GM23338 (cell line): ENCODE results near the gene FBXO9. TPM values are rescaled to one million over a fixed set of nuclear protein-coding genes. Genes with fewer than 3 reads are reported as not detected.

ENCODE experiments used
- ATAC-seq: fragments of 200-7000 bp; cut with Tn5 transposase; 3 replicates; pipeline ENCODE4 v1.9.1; 2020
- DNase-seq: peaks from one replicate; pipeline ENCODE4 v3.0.0-alpha.2; 2015; ENCODE audit warnings: low spot score
- H2AFZ ChIP-seq: fragments of 200-600 bp; sonication (generic); 2 replicates; pipeline ENCODE4 v1.8.0; 2016; ENCODE audit warnings: antibody characterized with exemption, mild to moderate bottlenecking, moderate library complexity
- H3F3A ChIP-seq: fragments of 200-600 bp; sonication (generic); replicated peaks from 2 replicates; pipeline ENCODE4 v1.8.0; 2017; ENCODE audit warnings: antibody characterized with exemption, mixed run types, low read depth
- H3K27ac ChIP-seq: fragments of 200-600 bp; sonication (generic); 2 replicates; pipeline ENCODE4 v1.6.1; 2016; ENCODE audit warnings: low read depth
- H3K27me3 ChIP-seq: fragments of 200-600 bp; sonication (generic); 2 replicates; pipeline ENCODE4 v1.8.0; 2016; ENCODE audit warnings: mild to moderate bottlenecking, mixed run types, moderate library complexity; ENCODE audit not compliant: insufficient read depth
- H3K36me3 ChIP-seq: fragments of 200-600 bp; sonication (generic); 2 replicates; pipeline ENCODE4 v1.8.0; 2016; ENCODE audit warnings: mild to moderate bottlenecking; ENCODE audit not compliant: insufficient read depth
- H3K4me1 ChIP-seq: fragments of 200-600 bp; sonication (generic); 2 replicates; pipeline ENCODE4 v1.8.0; 2016; ENCODE audit warnings: mild to moderate bottlenecking, moderate library complexity; ENCODE audit not compliant: insufficient read depth
- H3K4me2 ChIP-seq: fragments of 200-600 bp; sonication (generic); 2 replicates; pipeline ENCODE4 v1.7.1; 2017; ENCODE audit warnings: mixed run types
- H3K4me3 ChIP-seq: fragments of 200-600 bp; sonication (generic); 2 replicates; pipeline ENCODE4 v1.6.1; 2016; ENCODE audit warnings: mixed run types
- H3K79me2 ChIP-seq: fragments of 200-600 bp; sonication (generic); replicated peaks from 2 replicates; pipeline ENCODE4 v1.8.0; 2017; ENCODE audit warnings: mild to moderate bottlenecking; ENCODE audit not compliant: insufficient read depth
- H3K9me2 ChIP-seq: fragments of 200-600 bp; sonication (generic); 2 replicates; pipeline ENCODE4 v1.8.0; 2017; ENCODE audit not compliant: insufficient read depth
- H4K20me1 ChIP-seq: fragments of 200-600 bp; sonication (generic); replicated peaks from 2 replicates; pipeline ENCODE4 v1.8.0; 2017; ENCODE audit warnings: mild to moderate bottlenecking; ENCODE audit not compliant: insufficient read depth
- H3K27ac Mint-ChIP-seq: 2 replicates; pipeline ENCODE4 v1.8.0; 2020; ENCODE audit warnings: inconsistent platforms, mild to moderate bottlenecking, moderate library complexity, mixed read lengths
- H3K27me3 Mint-ChIP-seq: 3 replicates; pipeline ENCODE4 v1.8.0; 2022; ENCODE audit warnings: low read depth, mild to moderate bottlenecking, moderate library complexity, mixed read lengths, inconsistent platforms; ENCODE audit not compliant: insufficient read depth, poor library complexity
- H3K36me3 Mint-ChIP-seq: 3 replicates; pipeline ENCODE4 v1.8.0; 2021; ENCODE audit warnings: low read depth, mild to moderate bottlenecking, inconsistent platforms, moderate library complexity, mixed read lengths
- H3K4me1 Mint-ChIP-seq: 3 replicates; pipeline ENCODE4 v1.8.0; 2020; ENCODE audit warnings: mild to moderate bottlenecking, inconsistent platforms, mixed read lengths
- H3K4me3 Mint-ChIP-seq: 3 replicates; pipeline ENCODE4 v1.8.0; 2021; ENCODE audit warnings: moderate library complexity, mild to moderate bottlenecking, inconsistent platforms, mixed read lengths
- H3K9me3 Mint-ChIP-seq: 3 replicates; pipeline ENCODE4 v1.8.0; 2020; ENCODE audit warnings: moderate library complexity, mild to moderate bottlenecking, inconsistent platforms, mixed read lengths
- CTCF ChIP-seq, 2 experiments: fragments of 200-600 bp in 1 of 2; sonication (generic) in 1 of 2; conservative IDR thresholded peaks; 2 replicates each; pipeline versions ENCODE4 v1.5.1 to v1.6.1; 2016 to 2017; ENCODE audit warnings: antibody characterized with exemption in 2 of 2, low read depth in 2 of 2, mild to moderate bottlenecking in 2 of 2, moderate library complexity in 1 of 2
- ETS1 ChIP-seq: IDR thresholded peaks from 2 replicates; pipeline ENCODE4 v1.6.1; 2016; ENCODE audit warnings: antibody characterized with exemption
- EZH2phosphoT487 ChIP-seq: fragments of 200-600 bp; sonication (generic); IDR thresholded peaks from one replicate; pipeline ENCODE4 v1.8.1; 2018; ENCODE audit warnings: antibody characterized with exemption; ENCODE audit not compliant: unreplicated experiment
- NANOG ChIP-seq: IDR thresholded peaks from 2 replicates; pipeline ENCODE4 v1.6.1; 2016; ENCODE audit warnings: antibody characterized with exemption, borderline replicate concordance
- ZNF114 ChIP-seq: fragments of 250-450 bp; sonication (Bioruptor Pico); IDR thresholded peaks from 2 replicates; pipeline ENCODE4 v1.5.0; 2020; ENCODE audit warnings: mild to moderate bottlenecking, moderate library complexity
- polyA plus RNA-seq: library from polyadenylated mRNA; unstranded; fragments of >200 nt; fragmentation: Nextera tagmentation; extraction: Ambion mirVana; gene quantifications from 2 replicates; pipeline ENCODE4 v1.2.1, GENCODE V29; 2016
- total RNA-seq: library from RNA; depleted of rRNA; stranded (reverse); fragments of >200 nt; shearing (Covaris generic); gene quantifications from 2 replicates; pipeline ENCODE4 v1.2.3, GENCODE V29; 2014
- TF ChIP-seq, protein P1 (sequence below): IDR thresholded peaks from one replicate; pipeline ENCODE4 v1.6.1; 2018; ENCODE audit warnings: antibody characterized with exemption; ENCODE audit not compliant: unreplicated experiment
- TF ChIP-seq, protein P2 (sequence below): fragments of 250-450 bp; sonication (Bioruptor Pico); IDR thresholded peaks from 2 replicates; pipeline ENCODE4 v1.5.0; 2020; ENCODE audit warnings: mild to moderate bottlenecking, moderate library complexity

The FBXO9 gene
- total and polyA plus RNA-seq, 2 experiments from 2014 or later = 29.8 to 32.8 TPM

DNA sequence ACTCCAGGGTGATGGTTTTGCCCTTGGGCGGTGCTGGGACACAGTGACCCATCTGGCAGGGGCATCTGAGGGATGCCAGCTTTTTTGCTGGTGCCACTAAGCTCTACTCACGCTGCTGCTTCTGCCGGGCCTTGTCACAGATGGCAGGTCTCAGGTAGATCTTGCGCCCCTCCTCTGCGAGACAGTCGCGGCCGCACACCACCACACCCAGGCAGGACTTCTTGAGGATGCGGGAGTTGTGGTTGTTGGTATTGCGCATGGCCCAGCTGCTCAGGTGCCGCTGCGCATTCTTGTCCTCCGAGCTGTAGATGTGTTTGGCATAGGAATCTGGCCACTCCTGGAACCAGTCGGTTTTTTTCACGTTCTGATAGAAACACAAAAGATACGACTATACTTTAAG is 68.8 kb downstream of the FBXO9 start:
- Histone ChIP-seq H3K9me2 (no peaks in the 10 kb centered on the region), H4K20me1 (no peaks in the 10 kb centered on the region), H3K4me2 (no peak overlapping the region), H3F3A (no peaks in the 10 kb centered on the region), H3K27me3 (no peaks in the 10 kb centered on the region), H3K4me3 (no peak overlapping the region), H2AFZ (no peak overlapping the region), H3K79me2 (no peaks in the 10 kb centered on the region), H3K36me3 (no peaks in the 10 kb centered on the region), H3K4me1 (no peaks in the 10 kb centered on the region), H3K27ac (no peak overlapping the region)
- peaks cover 4% of the 10 kb centered on the region for H3K27me3 Mint-ChIP-seq
- DNase-seq (no peak), ATAC-seq (no peak)
- H3K4me1 Mint-ChIP-seq = no peaks in the 10 kb centered on the region
- H3K27ac Mint-ChIP-seq = no peak overlapping the region
- no peaks in the 10 kb centered on the region for H3K9me3 Mint-ChIP-seq
- H3K4me3 Mint-ChIP-seq = no peak overlapping the region
- no peaks in the 10 kb centered on the region for H3K36me3 Mint-ChIP-seq
- TF ChIP-seq ZNF114 (CRISPR knock-in tag) = no peak
- TF ChIP-seq, protein P1, sequence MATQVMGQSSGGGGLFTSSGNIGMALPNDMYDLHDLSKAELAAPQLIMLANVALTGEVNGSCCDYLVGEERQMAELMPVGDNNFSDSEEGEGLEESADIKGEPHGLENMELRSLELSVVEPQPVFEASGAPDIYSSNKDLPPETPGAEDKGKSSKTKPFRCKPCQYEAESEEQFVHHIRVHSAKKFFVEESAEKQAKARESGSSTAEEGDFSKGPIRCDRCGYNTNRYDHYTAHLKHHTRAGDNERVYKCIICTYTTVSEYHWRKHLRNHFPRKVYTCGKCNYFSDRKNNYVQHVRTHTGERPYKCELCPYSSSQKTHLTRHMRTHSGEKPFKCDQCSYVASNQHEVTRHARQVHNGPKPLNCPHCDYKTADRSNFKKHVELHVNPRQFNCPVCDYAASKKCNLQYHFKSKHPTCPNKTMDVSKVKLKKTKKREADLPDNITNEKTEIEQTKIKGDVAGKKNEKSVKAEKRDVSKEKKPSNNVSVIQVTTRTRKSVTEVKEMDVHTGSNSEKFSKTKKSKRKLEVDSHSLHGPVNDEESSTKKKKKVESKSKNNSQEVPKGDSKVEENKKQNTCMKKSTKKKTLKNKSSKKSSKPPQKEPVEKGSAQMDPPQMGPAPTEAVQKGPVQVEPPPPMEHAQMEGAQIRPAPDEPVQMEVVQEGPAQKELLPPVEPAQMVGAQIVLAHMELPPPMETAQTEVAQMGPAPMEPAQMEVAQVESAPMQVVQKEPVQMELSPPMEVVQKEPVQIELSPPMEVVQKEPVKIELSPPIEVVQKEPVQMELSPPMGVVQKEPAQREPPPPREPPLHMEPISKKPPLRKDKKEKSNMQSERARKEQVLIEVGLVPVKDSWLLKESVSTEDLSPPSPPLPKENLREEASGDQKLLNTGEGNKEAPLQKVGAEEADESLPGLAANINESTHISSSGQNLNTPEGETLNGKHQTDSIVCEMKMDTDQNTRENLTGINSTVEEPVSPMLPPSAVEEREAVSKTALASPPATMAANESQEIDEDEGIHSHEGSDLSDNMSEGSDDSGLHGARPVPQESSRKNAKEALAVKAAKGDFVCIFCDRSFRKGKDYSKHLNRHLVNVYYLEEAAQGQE = no peak
- no peak for TF ChIP-seq EZH2phosphoT487
- no peak for TF ChIP-seq ETS1
- TF ChIP-seq NANOG = no peak

DNA sequence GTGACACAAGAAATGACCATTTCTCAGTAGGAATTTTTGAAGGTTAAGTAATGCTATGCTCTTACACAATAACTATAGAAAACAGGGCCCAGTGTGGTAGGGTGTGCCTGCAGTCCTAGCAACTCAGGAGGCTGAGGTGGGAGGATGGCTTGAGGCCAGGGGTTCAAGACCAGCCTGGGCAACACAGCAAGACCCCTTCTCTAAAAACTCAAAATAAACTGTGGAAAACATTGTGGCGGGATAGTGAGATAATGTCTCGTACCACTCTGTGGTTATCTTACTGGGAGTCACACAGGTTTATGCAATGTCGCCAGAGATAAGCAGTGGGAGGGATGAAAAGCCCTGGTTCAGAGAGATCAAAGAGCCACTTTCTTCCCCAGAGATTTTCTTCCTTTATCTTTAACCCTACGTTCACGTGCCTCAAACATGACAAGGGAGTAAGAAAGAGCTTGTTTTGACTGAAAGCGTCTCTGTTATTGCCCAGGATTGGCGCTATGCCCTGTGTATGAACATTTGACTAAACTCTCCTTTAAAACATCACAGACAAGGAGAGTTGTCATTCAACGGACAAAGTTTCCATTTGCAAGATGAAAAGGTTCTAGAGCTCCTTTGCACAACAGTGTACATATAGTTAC is 69.5 kb downstream of the FBXO9 start:
- Histone ChIP-seq H4K20me1 (no peaks in the 10 kb centered on the region), H3K27ac (no peak overlapping the region), H2AFZ (no peak overlapping the region), H3F3A (no peaks in the 10 kb centered on the region), H3K79me2 (no peaks in the 10 kb centered on the region), H3K4me2 (no peak overlapping the region), H3K27me3 (no peaks in the 10 kb centered on the region), H3K36me3 (no peaks in the 10 kb centered on the region), H3K4me1 (no peaks in the 10 kb centered on the region), H3K9me2 (no peaks in the 10 kb centered on the region), H3K4me3 (no peak overlapping the region)
- Mint-ChIP-seq H3K4me3 (no peak overlapping the region), H3K4me1 (no peaks in the 10 kb centered on the region), H3K36me3 (no peaks in the 10 kb centered on the region), H3K27ac (no peak overlapping the region), H3K9me3 (no peaks in the 10 kb centered on the region), H3K27me3 (peaks cover 4% of the 10 kb centered on the region)
- DNase-seq (no peak), ATAC-seq (no peak)
- no peak for TF ChIP-seq CTCF (conservative IDR thresholded peaks at IDR 0.05; ENCODE audit: low read depth in 2 of 2)
- no peak for TF ChIP-seq NANOG
- TF ChIP-seq, protein P2, sequence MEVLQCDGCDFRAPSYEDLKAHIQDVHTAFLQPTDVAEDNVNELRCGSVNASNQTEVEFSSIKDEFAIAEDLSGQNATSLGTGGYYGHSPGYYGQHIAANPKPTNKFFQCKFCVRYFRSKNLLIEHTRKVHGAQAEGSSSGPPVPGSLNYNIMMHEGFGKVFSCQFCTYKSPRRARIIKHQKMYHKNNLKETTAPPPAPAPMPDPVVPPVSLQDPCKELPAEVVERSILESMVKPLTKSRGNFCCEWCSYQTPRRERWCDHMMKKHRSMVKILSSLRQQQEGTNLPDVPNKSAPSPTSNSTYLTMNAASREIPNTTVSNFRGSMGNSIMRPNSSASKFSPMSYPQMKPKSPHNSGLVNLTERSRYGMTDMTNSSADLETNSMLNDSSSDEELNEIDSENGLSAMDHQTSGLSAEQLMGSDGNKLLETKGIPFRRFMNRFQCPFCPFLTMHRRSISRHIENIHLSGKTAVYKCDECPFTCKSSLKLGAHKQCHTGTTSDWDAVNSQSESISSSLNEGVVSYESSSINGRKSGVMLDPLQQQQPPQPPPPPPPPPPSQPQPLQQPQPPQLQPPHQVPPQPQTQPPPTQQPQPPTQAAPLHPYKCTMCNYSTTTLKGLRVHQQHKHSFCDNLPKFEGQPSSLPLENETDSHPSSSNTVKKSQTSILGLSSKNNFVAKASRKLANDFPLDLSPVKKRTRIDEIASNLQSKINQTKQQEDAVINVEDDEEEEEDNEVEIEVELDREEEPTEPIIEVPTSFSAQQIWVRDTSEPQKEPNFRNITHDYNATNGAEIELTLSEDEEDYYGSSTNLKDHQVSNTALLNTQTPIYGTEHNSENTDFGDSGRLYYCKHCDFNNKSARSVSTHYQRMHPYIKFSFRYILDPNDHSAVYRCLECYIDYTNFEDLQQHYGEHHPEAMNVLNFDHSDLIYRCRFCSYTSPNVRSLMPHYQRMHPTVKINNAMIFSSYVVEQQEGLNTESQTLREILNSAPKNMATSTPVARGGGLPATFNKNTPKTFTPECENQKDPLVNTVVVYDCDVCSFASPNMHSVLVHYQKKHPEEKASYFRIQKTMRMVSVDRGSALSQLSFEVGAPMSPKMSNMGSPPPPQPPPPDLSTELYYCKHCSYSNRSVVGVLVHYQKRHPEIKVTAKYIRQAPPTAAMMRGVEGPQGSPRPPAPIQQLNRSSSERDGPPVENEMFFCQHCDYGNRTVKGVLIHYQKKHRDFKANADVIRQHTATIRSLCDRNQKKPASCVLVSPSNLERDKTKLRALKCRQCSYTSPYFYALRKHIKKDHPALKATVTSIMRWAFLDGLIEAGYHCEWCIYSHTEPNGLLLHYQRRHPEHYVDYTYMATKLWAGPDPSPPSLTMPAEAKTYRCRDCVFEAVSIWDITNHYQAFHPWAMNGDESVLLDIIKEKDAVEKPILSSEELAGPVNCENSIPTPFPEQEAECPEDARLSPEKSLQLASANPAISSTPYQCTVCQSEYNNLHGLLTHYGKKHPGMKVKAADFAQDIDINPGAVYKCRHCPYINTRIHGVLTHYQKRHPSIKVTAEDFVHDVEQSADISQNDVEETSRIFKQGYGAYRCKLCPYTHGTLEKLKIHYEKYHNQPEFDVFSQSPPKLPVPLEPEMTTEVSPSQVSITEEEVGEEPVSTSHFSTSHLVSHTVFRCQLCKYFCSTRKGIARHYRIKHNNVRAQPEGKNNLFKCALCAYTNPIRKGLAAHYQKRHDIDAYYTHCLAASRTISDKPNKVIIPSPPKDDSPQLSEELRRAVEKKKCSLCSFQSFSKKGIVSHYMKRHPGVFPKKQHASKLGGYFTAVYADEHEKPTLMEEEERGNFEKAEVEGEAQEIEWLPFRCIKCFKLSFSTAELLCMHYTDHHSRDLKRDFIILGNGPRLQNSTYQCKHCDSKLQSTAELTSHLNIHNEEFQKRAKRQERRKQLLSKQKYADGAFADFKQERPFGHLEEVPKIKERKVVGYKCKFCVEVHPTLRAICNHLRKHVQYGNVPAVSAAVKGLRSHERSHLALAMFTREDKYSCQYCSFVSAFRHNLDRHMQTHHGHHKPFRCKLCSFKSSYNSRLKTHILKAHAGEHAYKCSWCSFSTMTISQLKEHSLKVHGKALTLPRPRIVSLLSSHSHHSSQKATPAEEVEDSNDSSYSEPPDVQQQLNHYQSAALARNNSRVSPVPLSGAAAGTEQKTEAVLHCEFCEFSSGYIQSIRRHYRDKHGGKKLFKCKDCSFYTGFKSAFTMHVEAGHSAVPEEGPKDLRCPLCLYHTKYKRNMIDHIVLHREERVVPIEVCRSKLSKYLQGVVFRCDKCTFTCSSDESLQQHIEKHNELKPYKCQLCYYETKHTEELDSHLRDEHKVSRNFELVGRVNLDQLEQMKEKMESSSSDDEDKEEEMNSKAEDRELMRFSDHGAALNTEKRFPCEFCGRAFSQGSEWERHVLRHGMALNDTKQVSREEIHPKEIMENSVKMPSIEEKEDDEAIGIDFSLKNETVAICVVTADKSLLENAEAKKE = no peak
